Caki2 (cell line): ENCODE results near the gene HMCN2. TPM values are rescaled to one million over a fixed set of nuclear protein-coding genes. Genes with fewer than 3 reads are reported as not detected.
A peak's percentile ranks its signal among the peaks of the same experiment; 100 is the strongest.

Experiments used
- DNase-seq: peaks from one replicate; pipeline ENCODE4 v3.0.0-alpha.2; 2015; ENCODE audit warnings: low read depth
- in situ Hi-C: cut with HindIII; loops from 2 replicates; pipeline ENCODE4 v1.10.0; 2016; ENCODE audit warnings: low sequenced_read_pairs, low pct_unique_long_range_greater_than_20kb, mixed read lengths
- total RNA-seq: library from RNA; depleted of rRNA; stranded (reverse); fragments of >200 nt; shearing (Covaris generic); gene quantifications from 2 replicates; pipeline ENCODE4 v1.2.3, GENCODE V29; 2014; ENCODE audit warnings: low replicate concordance

Gene HMCN2
- total RNA-seq, 1 experiment from 2014 or later = not detected

- DNase-seq = no peak
- in situ Hi-C loops = no loop called here
Measured at GRCh38 chr9:130454096-130454811, 188.7 kb downstream of the HMCN2 start.

GRCh38 chr9:130454812-130455325, 189.3 kb downstream of the HMCN2 start:
- in situ Hi-C loops = no loop called here
- DNase-seq = no peak

GRCh38 chr9:130458027-130458803, 192.7 kb downstream of the HMCN2 start:
- no peak for DNase-seq
- in situ Hi-C loops = no loop called here

GRCh38 chr9:130458804-130459067, 193.2 kb downstream of the HMCN2 start:
- no peak for DNase-seq
- in situ Hi-C loops = no loop called here

GRCh38 chr9:130459151-130459550, 193.6 kb downstream of the HMCN2 start:
- no peak for DNase-seq
- in situ Hi-C loops = no loop called here

GRCh38 chr9:130459941-130460669, 194.5 kb downstream of the HMCN2 start:
- in situ Hi-C loops = no loop called here
- DNase-seq = no peak

- in situ Hi-C loops = no loop called here
- peak; percentile 26 for DNase-seq
Measured at GRCh38 chr9:130461218-130461630, 195.7 kb downstream of the HMCN2 start.

GRCh38 chr9:130461731-130462130, 196.2 kb downstream of the HMCN2 start:
- in situ Hi-C loops = no loop called here
- DNase-seq = no peak

- no peak for DNase-seq
- in situ Hi-C loops = no loop called here
Measured at GRCh38 chr9:130462685-130463540, 197.4 kb downstream of the HMCN2 start.

- in situ Hi-C loops = no loop called here
Measured at GRCh38 chr9:130463763-130464745, 198.5 kb downstream of the HMCN2 start.

GRCh38 chr9:130465383-130466096, 200.0 kb downstream of the HMCN2 start:
- DNase-seq = no peak
- in situ Hi-C loops = no loop called here

More at GRCh38 chr9:130463763-130464745, 198.5 kb downstream of the HMCN2 start:
- DNase-seq = no peak

- no peak for DNase-seq
- in situ Hi-C loops = no loop called here
Measured at GRCh38 chr9:130466537-130467217, 201.1 kb downstream of the HMCN2 start.

- no peak for DNase-seq
- in situ Hi-C loops = no loop called here
Measured at GRCh38 chr9:130467316-130467715, 201.8 kb downstream of the HMCN2 start.

- DNase-seq = no peak
- in situ Hi-C loops = no loop called here
Measured at GRCh38 chr9:130468566-130468965, 203.0 kb downstream of the HMCN2 start.

GRCh38 chr9:130470269-130470668, 204.7 kb downstream of the HMCN2 start:
- in situ Hi-C loops = no loop called here

GRCh38 chr9:130470950-130471349, 205.4 kb downstream of the HMCN2 start:
- DNase-seq = no peak
- in situ Hi-C loops = no loop called here

More at GRCh38 chr9:130470269-130470668, 204.7 kb downstream of the HMCN2 start:
- DNase-seq = no peak
